ENCODE results near the gene PHF24.

- no peak for TF ChIP-seq CTCF (IDR thresholded peaks at IDR 0.05)
- no peak for TF ChIP-seq POLR2A (IDR thresholded peaks at IDR 0.05)
- TF ChIP-seq EP300 (IDR thresholded peaks at IDR 0.05) = no peak
These were observed 44.5 kb downstream of the PHF24 start for GRCh38 chr9:35002623-35003022.
